Epidermal melanocyte (primary cell): ENCODE results near the gene RBBP8NL.
"Not testable (repeated sequence)": the region's sequence is repeated elsewhere in the genome, so short reads cannot be mapped to it uniquely, and the experiment has no call there.

Experiments
- DNase-seq: peaks from one replicate; pipeline ENCODE4 v3.0.0; 2011; ENCODE audit warnings: low spot score; ENCODE audit not compliant: insufficient read length

Gene RBBP8NL

GRCh38 chr20:62376112-62377063 is 51.0 kb downstream of the RBBP8NL start:
- DNase-seq: no peak

GRCh38 chr20:62374331-62375152 is 52.8 kb downstream of the RBBP8NL start:
- no peak for DNase-seq

- DNase-seq: not testable (repeated sequence)
These were observed 53.6 kb downstream of the RBBP8NL start for GRCh38 chr20:62373631-62374179.

GRCh38 chr20:62372042-62372993 is 55.0 kb downstream of the RBBP8NL start:
- DNase-seq: no peak

GRCh38 chr20:62371588-62372041 is 55.7 kb downstream of the RBBP8NL start:
- no peak for DNase-seq

GRCh38 chr20:62370807-62371587 is 56.3 kb downstream of the RBBP8NL start:
- DNase-seq: no peak

GRCh38 chr20:62370115-62370806 is 57.1 kb downstream of the RBBP8NL start:
- DNase-seq: peak; percentile 76

- DNase-seq: no peak
These were observed 57.6 kb downstream of the RBBP8NL start for GRCh38 chr20:62369815-62370114.

GRCh38 chr20:62368976-62369814 is 58.1 kb downstream of the RBBP8NL start:
- peak; percentile 82 for DNase-seq

- DNase-seq: no peak
These were observed 58.9 kb downstream of the RBBP8NL start for GRCh38 chr20:62368392-62368975.

GRCh38 chr20:62367633-62368391 is 59.5 kb downstream of the RBBP8NL start:
- DNase-seq: no peak

- peak; percentile 74 for DNase-seq
These were observed 60.2 kb downstream of the RBBP8NL start, which contains the start of gene LAMA5 for GRCh38 chr20:62367136-62367632. Gene LAMA5, minus strand, starts transcription at chr20:62367312. Its CDS starts 67 bp downstream, at chr20:62367245.

GRCh38 chr20:62366370-62367135 is 60.8 kb downstream of the RBBP8NL start:
- no peak for DNase-seq

GRCh38 chr20:62365814-62366369 is 61.4 kb downstream of the RBBP8NL start:
- no peak for DNase-seq

- no peak for DNase-seq
These were observed 62.2 kb downstream of the RBBP8NL start for GRCh38 chr20:62364911-62365736.
